Muscle of leg (tissue), 11 donors: ENCODE data around the gene SORD. TPM values are rescaled to one million over a fixed set of nuclear protein-coding genes. Genes with fewer than 3 reads are reported as not detected.
"Not testable (repeated sequence)": the region's sequence is repeated elsewhere in the genome, so short reads cannot be mapped to it uniquely, and the experiment has no call there.

Experiments used
- DNase-seq: peaks from one replicate; pipeline ENCODE4 v3.0.0; 2013
- H3K27ac ChIP-seq: one replicate; pipeline ENCODE4 v1.5.1; 2013; ENCODE audit warnings: mild to moderate bottlenecking, low read length, control low read depth
- H3K27me3 ChIP-seq: one replicate; pipeline ENCODE4 v1.6.1; 2013; ENCODE audit warnings: low read length; ENCODE audit not compliant: control insufficient read depth, insufficient read depth
- H3K36me3 ChIP-seq: one replicate; pipeline ENCODE4 v1.6.1; 2013; ENCODE audit warnings: low read length; ENCODE audit not compliant: control insufficient read depth, insufficient read depth
- H3K4me1 ChIP-seq: one replicate; pipeline ENCODE4 v1.6.1; 2013; ENCODE audit warnings: low read length; ENCODE audit not compliant: control insufficient read depth, insufficient read depth
- H3K4me3 ChIP-seq: one replicate; pipeline ENCODE4 v1.5.1; 2013; ENCODE audit warnings: low read length, control low read depth
- H3K9me3 ChIP-seq: replicated peaks from 2 replicates; pipeline ENCODE4 v1.6.1; 2013; ENCODE audit warnings: low read depth, low read length; ENCODE audit not compliant: control insufficient read depth
- WGBS: methylation state at CpG from one replicate; pipeline ENCODE4 v1.1.5; 2013; ENCODE audit warnings: missing lambda C conversion rate; ENCODE audit not compliant: insufficient coverage; 5-methylcytosine and 5-hydroxymethylcytosine counted together
- polyA plus RNA-seq, 8 donors: library from polyadenylated mRNA; unstranded; fragments of 120-200 nt; gene quantifications; one replicate each; pipeline versions ENCODE4 v1.2.1 to v1.2.3, GENCODE V29; 2013; ENCODE audit warnings: inconsistent platforms in 1 of 8, low replicate concordance in 1 of 8; ENCODE audit not compliant: insufficient read length in 8 of 8, insufficient read depth in 1 of 8
- total RNA-seq: library from RNA; stranded (reverse); fragments of 120-200 nt; gene quantifications from one replicate; pipeline ENCODE4 v1.2.4, GENCODE V29; 2013

Gene SORD
- total and polyA plus RNA-seq, 9 donors: 6.3 to 11.8 (median 8.2) TPM

GRCh38 chr15:44988870-44989219 lies 34.1 kb upstream of the SORD start:
- H3K4me3 ChIP-seq, H3K27ac ChIP-seq, H3K27me3 ChIP-seq, H3K36me3 ChIP-seq, H3K4me1 ChIP-seq, DNase-seq, H3K9me3 ChIP-seq: not testable (repeated sequence)
- 80% methylated on average over 1 of the region's 5 CpGs for WGBS

GRCh38 chr15:44997632-44998031 lies 25.4 kb upstream of the SORD start:
- not testable (repeated sequence) for H3K9me3 ChIP-seq, H3K4me3 ChIP-seq, H3K4me1 ChIP-seq, H3K36me3 ChIP-seq, H3K27ac ChIP-seq, H3K27me3 ChIP-seq, DNase-seq
- no CpG with 5 or more reads among the region's 3 CpGs for WGBS

GRCh38 chr15:44999105-44999504 lies 23.9 kb upstream of the SORD start:
- Histone ChIP-seq H3K27me3 (no peaks in the 10 kb centered on the region), H3K27ac (no peak overlapping the region), H3K4me1 (no peaks in the 10 kb centered on the region), H3K36me3 (no peaks in the 10 kb centered on the region), H3K9me3 (no peaks in the 10 kb centered on the region), H3K4me3 (no peak overlapping the region)
- 83% methylated on average over 1 of the region's 2 CpGs for WGBS
- no peak for DNase-seq

- H3K4me1 ChIP-seq, H3K4me3 ChIP-seq, H3K9me3 ChIP-seq, H3K36me3 ChIP-seq, H3K27ac ChIP-seq, DNase-seq, H3K27me3 ChIP-seq: not testable (repeated sequence)
- 29% methylated on average over 1 of the region's 1 CpG for WGBS
Measured at GRCh38 chr15:45001180-45001579, 21.8 kb upstream of the SORD start.

- WGBS: no CpG with 5 or more reads among the region's 2 CpGs
- H3K27me3 ChIP-seq, H3K4me1 ChIP-seq, H3K9me3 ChIP-seq, H3K36me3 ChIP-seq, H3K27ac ChIP-seq, DNase-seq, H3K4me3 ChIP-seq: not testable (repeated sequence)
Measured at GRCh38 chr15:45003731-45004410, 19.1 kb upstream of the SORD start.

GRCh38 chr15:45004590-45005175 lies 18.3 kb upstream of the SORD start:
- H3K4me3 ChIP-seq, H3K27me3 ChIP-seq, H3K36me3 ChIP-seq, H3K27ac ChIP-seq, H3K4me1 ChIP-seq, H3K9me3 ChIP-seq, DNase-seq: not testable (repeated sequence)
- 100% methylated on average over 1 of the region's 5 CpGs for WGBS

GRCh38 chr15:45009046-45009445 lies 13.9 kb upstream of the SORD start:
- WGBS: no CpG with 5 or more reads among the region's 2 CpGs
- no peaks in the 10 kb centered on the region for H3K36me3 ChIP-seq
- peaks cover 3% of the 10 kb centered on the region for H3K9me3 ChIP-seq
- H3K4me1 ChIP-seq: no peaks in the 10 kb centered on the region
- H3K27ac ChIP-seq: no peak overlapping the region
- no peak overlapping the region for H3K4me3 ChIP-seq
- no peak for DNase-seq
- no peaks in the 10 kb centered on the region for H3K27me3 ChIP-seq

- no CpG with 5 or more reads among the region's 1 CpG for WGBS
- H3K27ac ChIP-seq, H3K4me1 ChIP-seq, H3K4me3 ChIP-seq, H3K9me3 ChIP-seq, H3K36me3 ChIP-seq, H3K27me3 ChIP-seq, DNase-seq: not testable (repeated sequence)
Measured at GRCh38 chr15:45015114-45015513, 7.9 kb upstream of the SORD start.

GRCh38 chr15:45020222-45020900 lies 2.6 kb upstream of the SORD start:
- not testable (repeated sequence) for H3K4me3 ChIP-seq, H3K9me3 ChIP-seq, H3K27me3 ChIP-seq, H3K27ac ChIP-seq, DNase-seq, H3K36me3 ChIP-seq
- WGBS: 78% methylated on average over 9 of the region's 9 CpGs
- H3K4me1 ChIP-seq: peaks cover 14% of the 10 kb centered on the region

- not testable (repeated sequence) for DNase-seq, H3K27ac ChIP-seq, H3K27me3 ChIP-seq, H3K4me3 ChIP-seq, H3K9me3 ChIP-seq, H3K36me3 ChIP-seq
- 94% methylated on average over 8 of the region's 9 CpGs for WGBS
- peaks cover 14% of the 10 kb centered on the region for H3K4me1 ChIP-seq
Measured at GRCh38 chr15:45020901-45021259, 2.1 kb upstream of the SORD start.
